Astrocyte (in vitro differentiated cells and primary cell): ENCODE measurements around the gene MPEG1.

Experiments used
- EZH2 ChIP-seq: IDR thresholded peaks from 2 replicates; pipeline ENCODE4 v1.6.1; 2012; ENCODE audit warnings: mild to moderate bottlenecking, low read length, inconsistent platforms; ENCODE audit not compliant: insufficient read depth
- TF ChIP-seq, protein P1 (sequence below): IDR thresholded peaks from 2 replicates; pipeline ENCODE4 v1.5.1; 2011; ENCODE audit warnings: low read depth, mild to moderate bottlenecking, inconsistent platforms, low read length, moderate library complexity; ENCODE audit not compliant: insufficient read depth

DNA sequence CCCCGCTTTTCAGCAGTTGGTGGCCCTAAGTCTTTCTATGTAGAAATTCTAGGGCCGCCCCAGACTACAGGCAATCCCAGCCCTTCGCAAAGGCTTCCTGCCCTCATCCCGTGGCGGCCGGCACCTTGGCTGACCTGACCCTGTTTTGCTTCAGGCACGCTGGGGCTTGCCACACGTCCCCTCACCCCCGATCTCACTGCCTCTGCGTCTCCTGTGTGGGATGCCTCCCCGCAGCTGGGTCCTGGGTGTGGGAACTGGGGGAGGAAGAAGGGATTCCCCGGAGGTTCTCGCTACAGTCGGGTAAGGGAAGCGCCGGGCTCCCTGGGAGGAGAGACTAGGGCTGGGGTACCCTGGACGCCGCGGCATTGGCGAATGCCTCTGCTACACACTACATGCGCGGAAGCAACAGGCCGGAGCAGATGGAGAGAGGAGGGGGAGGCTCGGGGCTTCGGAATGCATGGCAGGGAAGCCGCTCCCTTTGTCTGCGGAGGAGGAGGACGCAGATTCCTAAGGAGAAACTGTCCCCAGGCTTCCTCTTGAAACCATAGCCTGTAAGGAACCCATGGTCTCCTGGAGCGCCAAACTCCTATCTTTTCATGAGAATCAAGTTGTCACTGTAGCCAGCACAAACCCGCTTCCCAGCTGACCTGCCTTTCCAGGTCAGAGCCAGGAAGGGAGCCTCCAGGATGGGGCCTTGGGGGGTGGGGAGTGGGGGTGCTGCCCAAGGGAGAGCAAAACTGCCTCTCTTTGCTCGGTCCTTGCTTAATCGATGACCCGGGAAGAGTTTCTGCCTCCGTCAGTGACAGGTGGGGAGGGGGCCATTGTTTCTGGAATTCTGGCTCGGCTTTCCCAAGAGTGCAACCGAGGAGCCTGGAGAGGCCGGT, 39.4 kb downstream of the MPEG1 start:
- TF ChIP-seq, protein P1, sequence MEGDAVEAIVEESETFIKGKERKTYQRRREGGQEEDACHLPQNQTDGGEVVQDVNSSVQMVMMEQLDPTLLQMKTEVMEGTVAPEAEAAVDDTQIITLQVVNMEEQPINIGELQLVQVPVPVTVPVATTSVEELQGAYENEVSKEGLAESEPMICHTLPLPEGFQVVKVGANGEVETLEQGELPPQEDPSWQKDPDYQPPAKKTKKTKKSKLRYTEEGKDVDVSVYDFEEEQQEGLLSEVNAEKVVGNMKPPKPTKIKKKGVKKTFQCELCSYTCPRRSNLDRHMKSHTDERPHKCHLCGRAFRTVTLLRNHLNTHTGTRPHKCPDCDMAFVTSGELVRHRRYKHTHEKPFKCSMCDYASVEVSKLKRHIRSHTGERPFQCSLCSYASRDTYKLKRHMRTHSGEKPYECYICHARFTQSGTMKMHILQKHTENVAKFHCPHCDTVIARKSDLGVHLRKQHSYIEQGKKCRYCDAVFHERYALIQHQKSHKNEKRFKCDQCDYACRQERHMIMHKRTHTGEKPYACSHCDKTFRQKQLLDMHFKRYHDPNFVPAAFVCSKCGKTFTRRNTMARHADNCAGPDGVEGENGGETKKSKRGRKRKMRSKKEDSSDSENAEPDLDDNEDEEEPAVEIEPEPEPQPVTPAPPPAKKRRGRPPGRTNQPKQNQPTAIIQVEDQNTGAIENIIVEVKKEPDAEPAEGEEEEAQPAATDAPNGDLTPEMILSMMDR: no peak
- TF ChIP-seq EZH2: no peak
